Mesenchymal stem cell (in vitro differentiated cells and primary cell): Measurements from ENCODE around the gene TARP.

Experiments used
- DNase-seq: peaks from one replicate; pipeline ENCODE4 v3.0.0-alpha.2; 2013
- H2AFZ ChIP-seq: one replicate; pipeline ENCODE4 v1.6.1; 2013; ENCODE audit warnings: low read depth, mild to moderate bottlenecking, control low read depth, inconsistent platforms, low read length, moderate library complexity
- H2AK5ac ChIP-seq: 2 replicates; pipeline ENCODE4 v1.6.1; 2013; ENCODE audit warnings: low read length, moderate library complexity, mild to moderate bottlenecking, inconsistent platforms; ENCODE audit not compliant: severe bottlenecking
- H2BK120ac ChIP-seq: one replicate; pipeline ENCODE4 v1.6.1; 2013; ENCODE audit warnings: low read depth, mild to moderate bottlenecking, inconsistent platforms, low read length, moderate library complexity
- H2BK12ac ChIP-seq, 2 experiments: one replicate each; pipeline ENCODE4 v1.6.1; 2013; ENCODE audit warnings: inconsistent platforms in 2 of 2, low read length in 2 of 2, mild to moderate bottlenecking in 2 of 2, moderate library complexity in 2 of 2, control low read depth in 1 of 2
- H2BK15ac ChIP-seq: one replicate; pipeline ENCODE4 v1.6.1; 2013; ENCODE audit warnings: mild to moderate bottlenecking, low read depth, inconsistent platforms; ENCODE audit not compliant: poor library complexity, severe bottlenecking
- H2BK5ac ChIP-seq: 2 replicates; pipeline ENCODE4 v1.6.1; 2013; ENCODE audit warnings: low read depth, mild to moderate bottlenecking, low read length, control low read depth, inconsistent platforms; ENCODE audit not compliant: poor library complexity, severe bottlenecking
- H3K14ac ChIP-seq, 2 experiments: one replicate each; pipeline ENCODE4 v1.6.1; 2013; ENCODE audit warnings: inconsistent platforms in 2 of 2, low read length in 2 of 2, control low read depth in 1 of 2, mild to moderate bottlenecking in 1 of 2, moderate library complexity in 1 of 2
- H3K18ac ChIP-seq, 2 experiments: one replicate each; pipeline ENCODE4 v1.6.1; 2013; ENCODE audit warnings: inconsistent platforms in 2 of 2, low read length in 2 of 2, control low read depth in 1 of 2, low read depth in 1 of 2, mild to moderate bottlenecking in 1 of 2
- H3K23ac ChIP-seq, 2 experiments: one replicate each; pipeline ENCODE4 v1.6.1; 2013; ENCODE audit warnings: inconsistent platforms in 2 of 2, low read length in 2 of 2, mild to moderate bottlenecking in 2 of 2, moderate library complexity in 2 of 2, control low read depth in 1 of 2
- H3K27ac ChIP-seq: 2 replicates; pipeline ENCODE4 v1.5.1; 2013; ENCODE audit warnings: mild to moderate bottlenecking, moderate library complexity, low read length, control low read depth, inconsistent platforms; ENCODE audit not compliant: poor library complexity, severe bottlenecking
- H3K27me3 ChIP-seq, 2 experiments: 2 replicates each; pipeline versions ENCODE4 v1.6.1 to v1.7.0; 2013; ENCODE audit warnings: low read length in 2 of 2, mild to moderate bottlenecking in 2 of 2, moderate library complexity in 2 of 2, control low read depth in 1 of 2, inconsistent platforms in 1 of 2; ENCODE audit not compliant: control insufficient read depth in 1 of 2, insufficient read depth in 1 of 2
- H3K36me3 ChIP-seq, 2 experiments: 2 replicates each; pipeline versions ENCODE4 v1.6.1 to v1.7.0; 2013; ENCODE audit warnings: low read length in 2 of 2, control low read depth in 1 of 2, inconsistent platforms in 1 of 2, low read depth in 1 of 2, mild to moderate bottlenecking in 1 of 2; ENCODE audit not compliant: insufficient read depth in 2 of 2, control insufficient read depth in 1 of 2
- H3K4ac ChIP-seq, 2 experiments: one replicate each; pipeline ENCODE4 v1.6.1; 2013; ENCODE audit warnings: inconsistent platforms in 2 of 2, low read length in 2 of 2, mild to moderate bottlenecking in 2 of 2, moderate library complexity in 2 of 2, control low read depth in 1 of 2, low read depth in 1 of 2
- H3K4me1 ChIP-seq: 2 replicates; pipeline ENCODE4 v1.6.1; 2013; ENCODE audit warnings: low read depth, low read length, control low read depth; ENCODE audit not compliant: control insufficient read depth, insufficient read depth
- H3K4me2 ChIP-seq: 2 replicates; pipeline ENCODE4 v1.6.1; 2013; ENCODE audit warnings: low read length, mild to moderate bottlenecking, inconsistent platforms; ENCODE audit not compliant: poor library complexity, severe bottlenecking
- H3K4me3 ChIP-seq, 2 experiments: 2 replicates each; pipeline versions ENCODE4 v1.5.1 to v1.7.0; 2013; ENCODE audit warnings: low read length in 2 of 2, mild to moderate bottlenecking in 2 of 2, control low read depth in 1 of 2, low read depth in 1 of 2; ENCODE audit not compliant: insufficient read depth in 1 of 2
- H3K79me1 ChIP-seq: replicated peaks from 2 replicates; pipeline ENCODE4 v1.6.1; 2013; ENCODE audit warnings: mild to moderate bottlenecking, control low read depth, low read length, inconsistent platforms; ENCODE audit not compliant: poor library complexity, severe bottlenecking
- H3K9ac ChIP-seq: 2 replicates; pipeline ENCODE4 v1.7.0; 2013; ENCODE audit warnings: mild to moderate bottlenecking, low read length, moderate library complexity
- H3K9me3 ChIP-seq: 2 replicates; pipeline ENCODE4 v1.7.0; 2013; ENCODE audit warnings: mild to moderate bottlenecking, low read length; ENCODE audit not compliant: control insufficient read depth
- H4K8ac ChIP-seq: one replicate; pipeline ENCODE4 v1.6.1; 2013; ENCODE audit warnings: inconsistent platforms, mild to moderate bottlenecking, low read length, moderate library complexity
- H4K91ac ChIP-seq: one replicate; pipeline ENCODE4 v1.6.1; 2013; ENCODE audit warnings: mild to moderate bottlenecking, low read length, inconsistent platforms
- WGBS: methylation state at CpG from one replicate; pipeline ENCODE4 v1.1.7; 2013; ENCODE audit warnings: mixed read lengths; 5-methylcytosine and 5-hydroxymethylcytosine counted together

Gene TARP

DNA sequence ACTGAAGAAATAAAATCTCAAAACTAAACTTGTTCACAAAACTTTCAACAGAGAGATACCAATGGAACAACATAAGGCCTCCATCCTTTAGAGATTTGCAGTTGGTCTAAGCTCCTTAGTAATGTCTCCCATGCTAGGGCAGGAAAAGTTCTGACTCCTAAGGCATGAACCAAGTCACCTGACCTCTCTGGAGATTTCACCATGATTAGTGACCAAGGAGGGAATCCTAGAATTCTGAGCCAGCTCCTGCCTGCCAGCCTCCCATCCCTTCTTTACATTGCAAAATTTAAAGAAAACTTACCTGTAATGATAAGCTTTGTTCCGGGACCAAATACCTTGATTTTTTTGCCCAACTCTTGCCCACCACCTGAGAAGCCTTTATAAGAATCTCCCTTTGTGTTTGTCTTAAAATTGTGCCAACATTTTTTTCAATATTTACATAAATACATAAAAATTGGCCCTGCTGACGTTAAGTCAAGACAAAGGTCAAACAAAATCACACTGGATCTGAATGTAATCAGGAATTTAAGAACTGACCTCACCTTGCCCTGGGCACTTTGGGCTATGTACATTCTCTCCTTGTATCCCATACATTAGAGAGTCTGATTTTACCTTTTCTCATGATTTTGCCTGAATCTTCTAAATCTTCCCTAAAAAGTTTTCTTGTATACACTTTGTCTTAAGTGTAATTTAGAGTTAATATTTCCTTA, at the start of gene TARP:
Gene TARP (minus strand): TSS at position 351 of the 710 bp plus-strand sequence.
- Histone ChIP-seq H3K9ac (no peak within 1 kb of the TSS), H3K9me3 (no peaks in the 10 kb centered on the region), H3K18ac (no peak within 1 kb of the TSS), H3K23ac (no peak within 1 kb of the TSS), H3K4ac (no peak within 1 kb of the TSS), H3K4me3 (no peak within 1 kb of the TSS), H2BK5ac (no peak within 1 kb of the TSS), H3K36me3 (no peaks in the 10 kb centered on the region), H4K91ac (no peak within 1 kb of the TSS), H3K4me2 (no peak within 1 kb of the TSS), H2BK120ac (no peak within 1 kb of the TSS), H2BK12ac (no peak within 1 kb of the TSS), H2AFZ (no peak within 1 kb of the TSS), H3K4me1 (no peaks in the 10 kb centered on the region), H3K14ac (no peak within 1 kb of the TSS), H4K8ac (no peak within 1 kb of the TSS), H2BK15ac (no peak within 1 kb of the TSS), H2AK5ac (no peak within 1 kb of the TSS), H3K79me1 (no peaks in the 10 kb centered on the region), H3K27me3 (no peaks in the 10 kb centered on the region), H3K27ac (no peak within 1 kb of the TSS)
- no peak for DNase-seq
- WGBS = 86% methylated on average over 2 of the region's 2 CpGs

DNA sequence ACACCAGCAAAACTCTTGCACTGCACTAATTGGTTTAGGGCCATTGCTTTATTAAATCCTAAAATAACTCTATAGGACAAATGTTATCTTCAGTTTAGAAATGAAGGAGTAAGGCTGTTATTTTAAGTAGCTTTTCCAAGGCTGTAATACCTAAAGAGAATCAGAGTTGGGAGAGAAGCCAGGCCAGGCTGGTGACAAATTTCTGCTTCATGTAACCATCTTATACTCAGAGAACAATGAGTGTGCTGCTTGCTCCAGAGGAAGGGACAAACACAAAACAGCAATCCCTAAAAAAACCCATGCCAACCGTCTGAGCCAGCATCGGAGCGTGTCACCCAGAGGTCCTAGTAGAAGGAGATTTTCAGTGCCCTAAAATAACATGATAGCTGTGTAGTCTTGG, 49.7 kb upstream of the TARP start:
- Histone ChIP-seq H3K18ac (no peak overlapping the region), H3K4me1 (peaks cover 5% of the 10 kb centered on the region), H3K27ac (no peak overlapping the region), H3K79me1 (no peaks in the 10 kb centered on the region), H3K14ac (no peak overlapping the region), H2AFZ (no peak overlapping the region), H4K91ac (no peak overlapping the region), H3K9me3 (no peaks in the 10 kb centered on the region), H2BK15ac (no peak overlapping the region), H2BK120ac (no peak overlapping the region), H2BK5ac (no peak overlapping the region), H3K4me3 (no peak overlapping the region), H3K23ac (no peak overlapping the region), H3K27me3 (no peaks in the 10 kb centered on the region), H4K8ac (no peak overlapping the region), H2BK12ac (no peak overlapping the region), H3K4me2 (no peak overlapping the region), H2AK5ac (no peak overlapping the region), H3K4ac (no peak overlapping the region), H3K36me3 (no peaks in the 10 kb centered on the region), H3K9ac (no peak overlapping the region)
- no peak for DNase-seq
- 87% methylated on average over 3 of the region's 3 CpGs for WGBS

GRCh38 chr7:38322461-38322860, 49.0 kb upstream of the TARP start:
- no peak overlapping the region for H4K91ac ChIP-seq
- no peak overlapping the region for H2BK15ac ChIP-seq
- H3K14ac ChIP-seq = no peak overlapping the region
- no peak overlapping the region for H3K4me2 ChIP-seq
- H4K8ac ChIP-seq = no peak overlapping the region
- H3K4me1 ChIP-seq = peaks cover 5% of the 10 kb centered on the region
- H3K4me3 ChIP-seq = no peak overlapping the region
- H3K27me3 ChIP-seq = no peaks in the 10 kb centered on the region
- no peak overlapping the region for H2BK12ac ChIP-seq
- H3K23ac ChIP-seq = no peak overlapping the region
- no peak overlapping the region for H2AFZ ChIP-seq
- H3K18ac ChIP-seq = no peak overlapping the region
- no peak overlapping the region for H2BK120ac ChIP-seq
- no peak overlapping the region for H3K9ac ChIP-seq
- no peaks in the 10 kb centered on the region for H3K36me3 ChIP-seq
- 99% methylated on average over 5 of the region's 5 CpGs for WGBS
- no peak overlapping the region for H2AK5ac ChIP-seq
- H3K4ac ChIP-seq = no peak overlapping the region
- no peaks in the 10 kb centered on the region for H3K79me1 ChIP-seq
- DNase-seq = no peak
- H3K27ac ChIP-seq = no peak overlapping the region
- no peak overlapping the region for H2BK5ac ChIP-seq
- no peaks in the 10 kb centered on the region for H3K9me3 ChIP-seq

DNA sequence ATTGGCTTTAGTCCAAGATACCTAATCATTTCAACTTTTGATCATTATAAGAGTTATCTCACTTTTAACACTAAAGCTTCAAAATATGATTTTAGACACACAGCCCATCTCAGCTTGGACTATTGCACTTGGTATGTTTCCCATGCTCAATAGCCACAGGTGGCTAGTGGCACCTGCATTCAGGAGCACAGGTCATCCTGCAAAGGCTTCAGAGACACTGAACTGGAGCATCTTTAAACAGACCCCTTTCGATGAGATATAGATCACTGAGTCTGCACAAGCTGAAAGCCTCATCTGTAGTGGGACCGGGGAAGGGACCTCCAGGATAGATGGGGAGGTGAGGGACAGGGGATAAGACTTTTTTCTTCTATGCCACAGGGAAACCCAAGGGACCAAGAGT, 48.5 kb upstream of the TARP start:
- Histone ChIP-seq H3K79me1 (no peaks in the 10 kb centered on the region), H4K8ac (no peak overlapping the region), H2BK12ac (no peak overlapping the region), H3K27ac (no peak overlapping the region), H4K91ac (no peak overlapping the region), H3K14ac (no peak overlapping the region), H3K9me3 (no peaks in the 10 kb centered on the region), H3K9ac (no peak overlapping the region), H3K27me3 (no peaks in the 10 kb centered on the region), H3K36me3 (no peaks in the 10 kb centered on the region), H2BK120ac (no peak overlapping the region), H2AFZ (no peak overlapping the region), H3K4ac (no peak overlapping the region), H3K4me1 (peaks cover 5% of the 10 kb centered on the region), H3K23ac (no peak overlapping the region), H2BK15ac (no peak overlapping the region), H3K4me3 (no peak overlapping the region), H2BK5ac (no peak overlapping the region), H2AK5ac (no peak overlapping the region), H3K4me2 (no peak overlapping the region), H3K18ac (no peak overlapping the region)
- WGBS = 97% methylated on average over 2 of the region's 2 CpGs
- DNase-seq = no peak
